GM08714 (cell line): ENCODE data around the gene LDLRAD3.
"Not testable (repeated sequence)": the region's sequence is repeated elsewhere in the genome, so short reads cannot be mapped to it uniquely, and the experiment has no call there.

ENCODE experiments used
- H3K4me3 ChIP-seq: fragments of 200-500 bp; sonication (Bioruptor generic); 2 replicates; pipeline ENCODE4 v1.5.1; 2014; ENCODE audit warnings: mild to moderate bottlenecking, low read length, inconsistent platforms
- ZNF274 ChIP-seq: IDR thresholded peaks from 2 replicates; pipeline ENCODE4 v1.6.1; 2012; ENCODE audit warnings: mild to moderate bottlenecking, low read depth, low read length

The LDLRAD3 gene

DNA sequence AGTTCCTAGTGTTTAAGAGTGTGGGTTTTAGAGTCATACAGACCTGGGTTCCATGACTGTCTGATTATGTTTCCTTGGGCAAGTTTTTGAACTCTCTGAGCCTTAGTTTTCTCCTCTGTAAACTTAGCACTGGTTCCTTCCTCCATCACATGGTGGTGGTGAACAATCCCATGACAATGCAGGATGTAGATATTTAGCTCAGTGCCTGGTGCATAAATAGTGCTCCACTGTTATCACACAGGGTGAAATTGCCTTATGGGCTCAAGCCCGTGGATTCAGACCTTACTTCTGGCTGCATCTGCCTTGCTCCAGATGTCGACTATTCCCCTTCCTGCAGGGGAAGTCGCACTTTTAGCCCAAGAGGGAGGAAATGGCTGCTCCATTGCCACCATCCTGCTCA is 62.7 kb downstream of the LDLRAD3 start:
- no peak for TF ChIP-seq ZNF274
- no peak overlapping the region for H3K4me3 ChIP-seq

DNA sequence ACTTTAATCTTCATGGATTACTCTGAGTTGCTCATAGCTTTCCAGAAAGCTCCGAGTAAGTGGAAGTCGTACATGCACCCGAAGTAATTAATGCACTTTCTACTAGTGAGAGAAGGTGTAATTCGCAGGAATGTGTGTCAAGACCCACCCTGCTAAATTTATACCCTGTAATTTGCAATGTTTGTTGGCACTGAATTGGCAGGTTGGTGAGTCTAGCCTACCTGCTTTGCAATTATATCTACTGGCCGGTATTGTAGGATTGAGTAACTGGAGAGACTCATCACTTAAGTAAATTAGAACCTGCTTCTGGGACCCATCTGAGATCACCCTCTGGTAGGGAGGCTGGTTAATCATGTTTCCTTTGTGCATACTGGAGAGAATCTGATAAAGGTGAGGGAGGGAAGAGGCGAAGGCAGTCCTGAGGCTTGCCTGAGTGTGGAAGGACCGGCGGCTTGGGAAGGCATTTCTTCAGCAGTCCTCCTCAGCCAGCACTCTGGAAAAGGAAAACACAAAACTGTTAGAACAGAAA is 63.3 kb downstream of the LDLRAD3 start:
- no peak for TF ChIP-seq ZNF274
- no peak overlapping the region for H3K4me3 ChIP-seq

DNA sequence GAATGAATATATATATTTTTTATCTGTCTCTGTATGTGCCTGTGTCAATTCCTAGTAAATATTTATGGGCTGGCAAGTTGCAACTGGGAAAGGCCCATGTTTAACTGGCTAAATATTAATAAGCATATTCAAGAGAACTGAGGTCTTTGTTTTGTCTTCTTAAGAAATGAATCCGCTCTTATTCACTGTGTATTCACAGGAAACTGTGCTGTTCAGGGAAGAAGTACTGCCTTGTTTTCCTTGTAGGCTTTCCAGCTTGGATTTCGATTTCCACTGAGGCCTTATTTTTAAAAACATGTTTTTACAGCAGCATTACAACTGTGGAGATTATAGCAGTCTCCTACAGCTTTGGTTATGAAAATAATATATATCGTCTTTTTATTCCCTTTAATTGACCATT is 64.7 kb downstream of the LDLRAD3 start:
- no peak overlapping the region for H3K4me3 ChIP-seq
- TF ChIP-seq ZNF274 = no peak

GRCh38 chr11:36009473-36009872 is 65.6 kb downstream of the LDLRAD3 start:
- no peak overlapping the region for H3K4me3 ChIP-seq
- TF ChIP-seq ZNF274 = no peak

DNA sequence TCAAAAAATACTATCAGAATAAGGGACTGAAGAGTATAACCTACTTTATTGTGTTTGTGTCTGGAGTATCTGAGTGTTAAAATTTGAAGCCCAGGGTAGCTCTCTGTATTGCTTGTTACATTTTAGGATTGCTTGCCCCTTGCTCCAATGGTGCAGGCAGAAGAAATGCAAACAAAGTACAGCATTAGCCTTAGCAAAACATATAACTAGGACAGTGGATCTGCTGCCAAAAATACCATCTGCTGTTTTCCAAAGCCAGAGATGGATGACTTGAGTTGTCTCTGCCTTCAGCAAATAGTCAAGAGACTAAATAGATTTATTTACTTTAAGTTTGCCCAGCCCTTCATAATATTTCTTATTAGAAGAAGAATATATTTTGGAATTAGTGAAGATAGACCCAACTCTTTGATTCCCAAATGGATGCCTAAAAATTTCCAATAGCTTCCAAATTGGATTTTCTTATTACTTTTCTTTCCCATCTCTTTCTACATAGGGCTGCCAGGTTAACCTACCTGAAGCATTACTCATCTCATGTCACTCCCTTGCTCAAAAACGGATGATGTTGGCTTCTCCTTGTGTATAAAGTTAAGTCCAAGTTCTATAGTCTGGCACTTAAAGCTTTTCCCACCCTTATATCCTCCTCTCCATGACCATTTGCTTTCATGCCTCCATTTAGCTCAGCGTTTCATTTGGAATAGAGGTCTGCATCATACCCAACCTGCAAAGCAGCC is 66.3 kb downstream of the LDLRAD3 start:
- H3K4me3 ChIP-seq = no peak overlapping the region
- no peak for TF ChIP-seq ZNF274

DNA sequence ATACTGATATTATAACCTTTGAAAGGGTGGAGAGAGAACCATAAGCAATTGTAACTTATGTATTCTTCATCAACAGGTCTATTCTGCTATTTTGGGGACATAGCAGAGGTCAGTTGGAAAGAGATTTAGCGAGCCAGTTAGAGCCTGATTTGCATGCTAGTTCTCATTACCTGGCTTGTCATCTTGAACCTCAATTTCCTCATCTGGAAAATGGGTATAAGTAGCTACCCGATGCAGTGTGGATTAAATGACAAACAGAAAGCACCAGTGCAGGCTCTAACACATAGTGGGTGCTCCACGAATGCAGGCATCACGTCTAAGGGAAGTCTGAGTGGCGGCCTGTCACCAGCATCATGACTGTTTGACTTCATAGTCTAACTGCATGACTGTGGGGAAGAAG is 67.7 kb downstream of the LDLRAD3 start:
- no peak for TF ChIP-seq ZNF274
- no peak overlapping the region for H3K4me3 ChIP-seq

DNA sequence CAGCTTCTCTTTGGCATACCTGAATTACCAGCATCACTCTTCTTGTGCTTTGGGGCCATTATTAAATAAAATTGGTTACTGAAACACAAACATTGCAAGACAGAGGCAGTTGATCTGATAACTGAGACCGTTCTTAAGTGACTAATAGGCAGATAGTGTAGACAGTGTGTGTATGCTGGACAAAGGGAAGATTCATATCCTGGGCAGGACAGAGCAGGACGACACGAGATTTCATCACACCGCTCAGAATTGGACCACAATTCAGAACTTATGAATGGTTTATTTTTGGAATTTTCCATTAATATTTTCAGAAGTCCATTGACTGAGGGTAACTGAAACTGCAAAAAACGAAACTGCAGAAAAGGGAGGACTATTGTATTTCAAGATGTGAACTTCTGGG is 68.6 kb downstream of the LDLRAD3 start:
- TF ChIP-seq ZNF274 = no peak
- no peak overlapping the region for H3K4me3 ChIP-seq

- no peak overlapping the region for H3K4me3 ChIP-seq
Observed at GRCh38 chr11:36012979-36013378, 69.1 kb downstream of the LDLRAD3 start.

DNA sequence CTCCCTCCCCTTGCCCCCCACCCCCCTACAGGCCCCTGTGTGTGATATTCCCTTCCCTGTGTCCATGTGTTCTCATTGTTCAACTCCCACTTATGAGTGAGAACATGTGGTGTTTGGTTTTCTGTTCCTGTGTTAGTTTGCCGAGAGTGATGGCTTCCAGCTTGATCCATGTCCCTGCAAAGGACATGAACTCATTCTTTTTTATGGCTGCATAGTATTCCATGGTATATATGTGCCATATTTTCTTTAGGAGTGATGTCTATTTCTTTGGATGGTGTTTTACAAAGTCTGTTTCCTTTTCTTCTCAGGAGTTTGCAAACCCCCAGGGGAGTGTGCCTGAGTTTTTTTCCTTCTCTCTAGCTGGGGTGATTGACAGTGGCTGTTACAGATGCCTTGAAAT is 69.6 kb downstream of the LDLRAD3 start:
- not testable (repeated sequence) for H3K4me3 ChIP-seq

More at GRCh38 chr11:36012979-36013378, 69.1 kb downstream of the LDLRAD3 start:
- TF ChIP-seq ZNF274 = no peak

DNA sequence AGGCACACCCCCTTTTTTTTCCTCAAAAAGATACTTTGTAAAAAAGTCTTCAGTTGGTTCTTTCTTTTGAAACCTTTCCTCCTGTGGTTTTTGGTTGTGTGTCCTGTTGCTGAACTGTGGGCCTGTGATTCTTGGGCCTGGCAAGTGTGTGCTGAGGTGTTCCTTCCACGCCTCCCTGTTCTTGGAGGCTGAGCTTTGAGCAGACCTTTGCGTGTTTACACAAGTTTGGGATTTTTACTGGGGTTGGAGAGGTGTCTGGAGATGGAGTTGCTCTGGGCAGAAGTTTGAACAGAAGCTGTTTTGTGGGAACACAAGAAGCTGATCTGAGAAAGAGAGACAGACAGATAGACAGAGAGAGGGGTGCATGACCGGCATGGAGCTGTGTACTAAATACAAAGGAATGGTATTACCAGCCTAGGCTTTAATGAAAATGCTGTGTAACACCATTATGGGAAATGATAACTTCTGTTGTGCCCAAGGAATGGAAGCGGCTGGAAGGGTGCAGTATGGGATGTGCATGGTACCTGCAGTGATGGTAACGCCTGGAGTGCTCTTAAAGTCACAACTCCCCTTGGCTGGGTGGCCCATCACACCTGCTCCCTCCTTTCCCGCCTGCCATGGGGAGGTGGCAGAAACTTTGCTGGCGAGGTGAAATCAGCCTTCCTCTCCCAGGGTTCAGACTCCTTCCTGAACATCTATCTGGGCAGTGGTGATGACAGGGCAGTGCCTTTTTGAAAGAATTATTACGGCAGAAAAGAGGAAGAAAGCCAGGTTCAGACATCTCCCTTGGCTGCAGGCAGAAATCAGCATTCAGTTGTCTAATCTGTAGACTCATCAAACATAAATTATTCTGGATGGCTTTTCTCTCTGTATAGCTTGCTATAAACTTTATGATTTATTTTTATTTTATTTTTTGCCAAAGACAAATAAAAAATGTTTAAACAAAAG is 70.4 kb downstream of the LDLRAD3 start:
- no peak overlapping the region for H3K4me3 ChIP-seq
- TF ChIP-seq ZNF274 = no peak

GRCh38 chr11:36014898-36015665 is 71.2 kb downstream of the LDLRAD3 start:
- no peak for TF ChIP-seq ZNF274
- H3K4me3 ChIP-seq = no peak overlapping the region

DNA sequence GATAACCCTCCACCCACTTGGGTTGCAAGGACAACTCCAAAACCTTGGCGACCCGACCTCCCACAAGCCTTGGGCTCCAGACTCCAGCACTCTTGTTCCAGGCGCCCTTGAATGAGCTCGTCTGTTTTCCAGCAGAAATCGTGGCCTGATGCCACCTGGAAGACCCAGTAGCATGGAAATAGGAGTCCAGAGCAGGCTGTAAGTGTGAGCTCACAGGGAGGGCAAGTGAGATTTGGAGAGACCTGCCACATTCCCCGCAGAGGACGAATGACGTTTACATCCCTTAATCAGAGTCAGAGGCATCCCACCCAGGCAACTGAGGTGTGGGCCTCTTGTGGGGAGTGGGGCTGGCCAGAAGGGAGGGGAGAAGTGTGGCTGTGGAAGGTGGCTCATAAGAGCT is 71.9 kb downstream of the LDLRAD3 start:
- no peak overlapping the region for H3K4me3 ChIP-seq
- TF ChIP-seq ZNF274 = no peak

DNA sequence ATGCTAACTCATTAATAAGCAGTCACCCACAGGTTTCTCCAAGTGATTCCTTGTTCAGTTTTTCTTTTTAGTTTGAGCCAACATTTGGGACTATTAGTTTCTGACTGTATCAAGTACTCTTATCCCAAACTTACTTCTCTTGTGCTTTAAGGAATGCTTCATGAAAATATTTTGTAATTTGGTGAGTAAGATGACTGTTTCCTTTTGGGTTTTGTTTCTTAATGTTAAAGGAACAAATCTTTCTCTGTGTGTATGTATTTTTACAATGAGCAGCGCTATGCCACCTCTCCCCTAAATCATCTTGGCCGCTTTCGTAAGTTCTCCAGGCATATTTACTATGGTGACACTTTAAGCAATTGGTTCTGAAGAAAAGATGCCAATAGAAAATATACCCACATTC is 72.4 kb downstream of the LDLRAD3 start:
- TF ChIP-seq ZNF274 = no peak
- no peak overlapping the region for H3K4me3 ChIP-seq

DNA sequence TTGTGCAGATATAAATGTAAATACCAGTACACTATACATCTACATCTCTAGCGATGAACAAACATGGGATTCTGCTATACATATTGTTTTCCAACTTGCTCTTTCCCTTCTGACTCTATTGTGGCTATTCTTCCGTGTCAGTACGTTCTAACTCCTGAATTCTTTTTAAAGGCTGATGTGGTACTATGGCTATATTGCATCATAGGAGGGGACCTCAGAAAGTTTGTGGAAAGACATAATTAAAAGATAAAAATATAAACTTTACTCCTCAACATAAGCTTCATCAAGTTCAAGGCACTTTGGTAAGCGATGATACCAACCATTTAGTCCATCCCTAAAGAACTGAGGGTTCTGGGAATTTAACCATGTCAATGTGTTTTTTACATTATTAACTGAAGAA is 72.8 kb downstream of the LDLRAD3 start:
- no peak for TF ChIP-seq ZNF274
- no peak overlapping the region for H3K4me3 ChIP-seq
